HEK293 (cell line): Measurements from ENCODE around the gene PNLDC1.

Experiments used
- CTCF ChIA-PET: fragments of 350-600 bp; formaldehyde crosslinking; extraction: SDS; loops from one replicate; lab custom pipeline; 2021; ENCODE audit warnings: antibody characterized with exemption; lab: Yijun Ruan, JAX
- POLR2A ChIA-PET: fragments of 300-600 bp; formaldehyde crosslinking; extraction: SDS; loops from one replicate; lab custom pipeline; 2020; ENCODE audit warnings: antibody characterized with exemption, inconsistent platforms; lab: Yijun Ruan, JAX
- H3K27ac ChIP-seq: fragments of 200-500 bp; sonication (Bioruptor generic); 2 replicates; pipeline ENCODE4 v1.5.1; 2014; ENCODE audit warnings: low read depth, low read length, control low read depth, inconsistent platforms; ENCODE audit errors: extremely low read depth
- H3K36me3 ChIP-seq, 2 experiments: fragments of 200-500 bp in 1 of 2; sonication (Bioruptor generic) in 1 of 2; 1 replicate in 1 of 2; 2 replicates in 1 of 2; pipeline ENCODE4 v1.5.1; 2014 to 2017; ENCODE audit warnings: inconsistent platforms in 2 of 2, low read length in 2 of 2; ENCODE audit not compliant: control insufficient read depth in 2 of 2, insufficient read depth in 1 of 2
- H3K4me1 ChIP-seq: fragments of 200-500 bp; sonication (Bioruptor generic); 2 replicates; pipeline ENCODE4 v1.5.1; 2014; ENCODE audit warnings: mild to moderate bottlenecking, low read length, inconsistent platforms; ENCODE audit not compliant: control insufficient read depth, insufficient read depth
- H3K4me3 ChIP-seq: 2 replicates; pipeline ENCODE4 v1.5.1; 2011; ENCODE audit warnings: low read depth, mild to moderate bottlenecking, control low read depth, low read length, moderate library complexity
- H3K9me3 ChIP-seq: fragments of 200-500 bp; sonication (Bioruptor generic); 2 replicates; pipeline ENCODE4 v1.5.1; 2014; ENCODE audit warnings: low read depth, low read length, inconsistent platforms; ENCODE audit not compliant: control insufficient read depth, insufficient read depth
- ATF2 ChIP-seq: fragments of 450-650 bp; formaldehyde crosslinking; IDR thresholded peaks from 2 replicates; pipeline ENCODE4 v1.5.1; 2016; ENCODE audit warnings: missing biosample characterization, missing genetic modification characterization, low read depth
- GLIS2 ChIP-seq: fragments of 450-650 bp; formaldehyde crosslinking; IDR thresholded peaks from 2 replicates; pipeline ENCODE4 v1.5.1; 2016; ENCODE audit warnings: missing biosample characterization, missing genetic modification characterization
- PRDM4 ChIP-seq: fragments of 450-650 bp; formaldehyde crosslinking; IDR thresholded peaks from 2 replicates; pipeline ENCODE4 v1.5.1; 2017; ENCODE audit warnings: missing biosample characterization, missing genetic modification characterization
- SP7 ChIP-seq: fragments of 450-650 bp; formaldehyde crosslinking; IDR thresholded peaks from 2 replicates; pipeline ENCODE4 v1.5.1; 2016; ENCODE audit warnings: missing biosample characterization, missing genetic modification characterization
- TCF7L2 ChIP-seq: IDR thresholded peaks from 2 replicates; pipeline ENCODE4 v1.6.1; 2011; ENCODE audit warnings: low read depth, mild to moderate bottlenecking, inconsistent platforms, low read length, moderate library complexity, borderline replicate concordance
- YY2 ChIP-seq: fragments of 450-650 bp; formaldehyde crosslinking; IDR thresholded peaks from 2 replicates; pipeline ENCODE4 v1.5.1; 2016; ENCODE audit warnings: missing biosample characterization, missing genetic modification characterization
- ZBTB1 ChIP-seq: fragments of 450-650 bp; formaldehyde crosslinking; IDR thresholded peaks from 2 replicates; pipeline ENCODE4 v1.5.1; 2016; ENCODE audit warnings: missing biosample characterization, missing genetic modification characterization
- ZBTB21 ChIP-seq: fragments of 450-650 bp; formaldehyde crosslinking; IDR thresholded peaks from 2 replicates; pipeline ENCODE4 v1.5.1; 2017; ENCODE audit warnings: missing biosample characterization, missing genetic modification characterization
- ZFHX2 ChIP-seq: fragments of 450-650 bp; formaldehyde crosslinking; conservative IDR thresholded peaks from 2 replicates; pipeline ENCODE4 v1.5.1; 2016; ENCODE audit warnings: missing biosample characterization, missing genetic modification characterization
- ZFP3 ChIP-seq: fragments of 450-650 bp; formaldehyde crosslinking; IDR thresholded peaks from 2 replicates; pipeline ENCODE4 v1.5.1; 2016; ENCODE audit warnings: low read depth, missing biosample characterization, missing genetic modification characterization
- ZFP37 ChIP-seq: fragments of 450-650 bp; formaldehyde crosslinking; IDR thresholded peaks from 2 replicates; pipeline ENCODE4 v1.5.1; 2016; ENCODE audit warnings: missing biosample characterization, missing genetic modification characterization
- ZFP41 ChIP-seq: fragments of 450-650 bp; formaldehyde crosslinking; IDR thresholded peaks from 2 replicates; pipeline ENCODE4 v1.5.1; 2016; ENCODE audit warnings: missing biosample characterization, missing genetic modification characterization, borderline replicate concordance
- ZFP69B ChIP-seq: fragments of 450-650 bp; formaldehyde crosslinking; IDR thresholded peaks from 2 replicates; pipeline ENCODE4 v1.5.1; 2016; ENCODE audit warnings: missing biosample characterization, missing genetic modification characterization
- ZNF138 ChIP-seq: fragments of 450-650 bp; formaldehyde crosslinking; IDR thresholded peaks from 2 replicates; pipeline ENCODE4 v1.5.1; 2016; ENCODE audit warnings: missing biosample characterization, missing genetic modification characterization, borderline replicate concordance
- ZNF155 ChIP-seq: fragments of 450-650 bp; formaldehyde crosslinking; IDR thresholded peaks from 2 replicates; pipeline ENCODE4 v1.5.1; 2016; ENCODE audit warnings: missing biosample characterization, missing genetic modification characterization
- ZNF169 ChIP-seq: fragments of 450-650 bp; formaldehyde crosslinking; IDR thresholded peaks from 2 replicates; pipeline ENCODE4 v1.5.1; 2016; ENCODE audit warnings: missing biosample characterization, missing genetic modification characterization
- ZNF2 ChIP-seq: fragments of 450-650 bp; formaldehyde crosslinking; IDR thresholded peaks from 2 replicates; pipeline ENCODE4 v1.5.1; 2016; ENCODE audit warnings: missing biosample characterization, missing genetic modification characterization
- ZNF214 ChIP-seq: fragments of 450-650 bp; formaldehyde crosslinking; IDR thresholded peaks from 2 replicates; pipeline ENCODE4 v1.5.1; 2017; ENCODE audit warnings: missing biosample characterization, mild to moderate bottlenecking, missing genetic modification characterization, borderline replicate concordance
- ZNF223 ChIP-seq: fragments of 450-650 bp; formaldehyde crosslinking; IDR thresholded peaks from 2 replicates; pipeline ENCODE4 v1.5.1; 2016; ENCODE audit warnings: missing biosample characterization, missing genetic modification characterization
- ZNF24 ChIP-seq: fragments of 450-650 bp; formaldehyde crosslinking; IDR thresholded peaks from 2 replicates; pipeline ENCODE4 v1.5.1; 2016; ENCODE audit warnings: missing biosample characterization, missing genetic modification characterization
- ZNF292 ChIP-seq: fragments of 450-650 bp; formaldehyde crosslinking; IDR thresholded peaks from 2 replicates; pipeline ENCODE4 v1.5.1; 2016; ENCODE audit warnings: low read depth, missing biosample characterization, missing genetic modification characterization, borderline replicate concordance
- ZNF426 ChIP-seq: fragments of 450-650 bp; formaldehyde crosslinking; IDR thresholded peaks from 2 replicates; pipeline ENCODE4 v1.5.1; 2017; ENCODE audit warnings: missing biosample characterization, missing genetic modification characterization, mild to moderate bottlenecking, inconsistent platforms, moderate library complexity
- ZNF529 ChIP-seq: fragments of 450-650 bp; formaldehyde crosslinking; IDR thresholded peaks from 2 replicates; pipeline ENCODE4 v1.5.1; 2017; ENCODE audit warnings: missing genetic modification characterization, missing biosample characterization; ENCODE audit not compliant: insufficient replicate concordance
- ZNF530 ChIP-seq: fragments of 450-650 bp; formaldehyde crosslinking; IDR thresholded peaks from 2 replicates; pipeline ENCODE4 v1.5.1; 2016; ENCODE audit warnings: low read depth, missing biosample characterization, missing genetic modification characterization
- ZNF555 ChIP-seq: fragments of 450-650 bp; formaldehyde crosslinking; conservative IDR thresholded peaks from 2 replicates; pipeline ENCODE4 v1.5.1; 2017; ENCODE audit warnings: missing biosample characterization, mild to moderate bottlenecking, missing genetic modification characterization, inconsistent platforms
- ZNF558 ChIP-seq: fragments of 450-650 bp; formaldehyde crosslinking; IDR thresholded peaks from 2 replicates; pipeline ENCODE4 v1.5.1; 2016; ENCODE audit warnings: missing biosample characterization, missing genetic modification characterization
- ZNF677 ChIP-seq: fragments of 450-650 bp; IDR thresholded peaks from 2 replicates; pipeline ENCODE4 v1.5.0; 2018; ENCODE audit warnings: missing biosample characterization, mild to moderate bottlenecking, missing genetic modification characterization, moderate library complexity
- ZNF747 ChIP-seq: fragments of 450-650 bp; formaldehyde crosslinking; IDR thresholded peaks from 2 replicates; pipeline ENCODE4 v1.5.1; 2016; ENCODE audit warnings: missing biosample characterization, missing genetic modification characterization
- ZNF837 ChIP-seq: fragments of 450-650 bp; formaldehyde crosslinking; IDR thresholded peaks from 2 replicates; pipeline ENCODE4 v1.5.1; 2016; ENCODE audit warnings: missing biosample characterization, missing genetic modification characterization
- ZSCAN16 ChIP-seq: fragments of 450-650 bp; formaldehyde crosslinking; IDR thresholded peaks from 2 replicates; pipeline ENCODE4 v1.5.1; 2016; ENCODE audit warnings: missing biosample characterization, missing genetic modification characterization
- ZSCAN30 ChIP-seq: fragments of 450-650 bp; IDR thresholded peaks from 2 replicates; pipeline ENCODE4 v1.5.1; 2018; ENCODE audit warnings: missing biosample characterization, mild to moderate bottlenecking, missing genetic modification characterization, moderate library complexity
- TF ChIP-seq, protein P1 (sequence below): fragments of 450-650 bp; formaldehyde crosslinking; IDR thresholded peaks from 2 replicates; pipeline ENCODE4 v1.5.1; 2016; ENCODE audit warnings: missing biosample characterization, missing genetic modification characterization, borderline replicate concordance

Gene PNLDC1

DNA sequence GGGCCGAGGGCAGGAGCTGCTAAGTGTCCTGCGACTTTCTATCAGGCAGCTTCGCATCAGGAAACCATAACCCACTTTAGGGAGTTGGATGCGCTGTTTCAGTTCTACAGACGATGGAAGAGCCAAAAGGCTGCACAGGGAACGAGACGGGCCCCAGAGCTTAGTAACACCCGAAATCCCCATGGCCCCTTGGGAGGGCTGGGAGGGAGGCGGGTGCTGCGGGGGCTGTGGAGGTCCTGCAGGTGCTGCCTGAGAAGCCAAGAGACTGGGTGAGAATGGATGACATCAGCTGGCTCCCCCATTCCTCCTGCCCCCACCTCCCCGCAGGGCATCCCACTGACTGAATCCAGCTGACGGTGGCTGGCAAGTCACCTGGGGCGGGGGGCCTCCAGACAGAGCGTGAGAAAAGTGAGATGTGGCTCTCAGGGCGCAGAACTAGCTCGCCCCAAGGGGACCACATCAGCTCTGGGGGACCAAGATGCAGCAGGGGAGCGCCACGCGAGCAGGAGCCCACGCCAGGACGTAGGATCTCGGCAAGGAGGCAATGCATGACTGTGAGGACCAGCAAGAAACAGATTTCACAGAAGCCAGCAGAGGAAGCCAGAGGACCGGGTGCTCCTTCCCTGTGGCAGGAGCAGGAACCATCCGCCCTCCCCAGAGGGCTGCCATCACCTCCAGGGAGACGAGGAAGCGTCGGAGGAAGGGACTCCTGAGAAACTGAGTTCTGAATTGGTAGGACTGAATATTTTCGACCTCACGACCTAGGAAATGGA is 36.8 kb downstream of the PNLDC1 start:
- POLR2A ChIA-PET = no interaction called here
- CTCF ChIA-PET = interaction anchor here (0.9 to 1.4 kb wide), 3 partner anchors 27 to 265 kb away, joined by 3 read pairs; no protein-coding TSS in a partner anchor
- no peaks in the 10 kb centered on the region for H3K4me1 ChIP-seq
- H3K4me3 ChIP-seq = no peak overlapping the region
- H3K27ac ChIP-seq = no peak overlapping the region
- H3K36me3 ChIP-seq = no peaks in the 10 kb centered on the region
- TF ChIP-seq ZNF677 (no peak), ZNF837 (tag by site-specific recombination) (no peak), ZFP37 (tag by site-specific recombination) (no peak), ZNF155 (no peak), TCF7L2 (no peak), ZSCAN30 (tag by site-specific recombination) (no peak), ZNF292 (tag by site-specific recombination) (no peak), ATF2 (tag by site-specific recombination) (no peak), ZNF529 (no peak), ZBTB1 (tag by site-specific recombination) (no peak), ZNF2 (no peak), ZNF214 (no peak), ZNF223 (tag by site-specific recombination) (no peak), ZFP41 (no peak), SP7 (no peak), ZNF24 (no peak), ZSCAN16 (tag by site-specific recombination) (no peak), ZFP3 (tag by site-specific recombination) (no peak), GLIS2 (no peak)
- TF ChIP-seq, protein P1, sequence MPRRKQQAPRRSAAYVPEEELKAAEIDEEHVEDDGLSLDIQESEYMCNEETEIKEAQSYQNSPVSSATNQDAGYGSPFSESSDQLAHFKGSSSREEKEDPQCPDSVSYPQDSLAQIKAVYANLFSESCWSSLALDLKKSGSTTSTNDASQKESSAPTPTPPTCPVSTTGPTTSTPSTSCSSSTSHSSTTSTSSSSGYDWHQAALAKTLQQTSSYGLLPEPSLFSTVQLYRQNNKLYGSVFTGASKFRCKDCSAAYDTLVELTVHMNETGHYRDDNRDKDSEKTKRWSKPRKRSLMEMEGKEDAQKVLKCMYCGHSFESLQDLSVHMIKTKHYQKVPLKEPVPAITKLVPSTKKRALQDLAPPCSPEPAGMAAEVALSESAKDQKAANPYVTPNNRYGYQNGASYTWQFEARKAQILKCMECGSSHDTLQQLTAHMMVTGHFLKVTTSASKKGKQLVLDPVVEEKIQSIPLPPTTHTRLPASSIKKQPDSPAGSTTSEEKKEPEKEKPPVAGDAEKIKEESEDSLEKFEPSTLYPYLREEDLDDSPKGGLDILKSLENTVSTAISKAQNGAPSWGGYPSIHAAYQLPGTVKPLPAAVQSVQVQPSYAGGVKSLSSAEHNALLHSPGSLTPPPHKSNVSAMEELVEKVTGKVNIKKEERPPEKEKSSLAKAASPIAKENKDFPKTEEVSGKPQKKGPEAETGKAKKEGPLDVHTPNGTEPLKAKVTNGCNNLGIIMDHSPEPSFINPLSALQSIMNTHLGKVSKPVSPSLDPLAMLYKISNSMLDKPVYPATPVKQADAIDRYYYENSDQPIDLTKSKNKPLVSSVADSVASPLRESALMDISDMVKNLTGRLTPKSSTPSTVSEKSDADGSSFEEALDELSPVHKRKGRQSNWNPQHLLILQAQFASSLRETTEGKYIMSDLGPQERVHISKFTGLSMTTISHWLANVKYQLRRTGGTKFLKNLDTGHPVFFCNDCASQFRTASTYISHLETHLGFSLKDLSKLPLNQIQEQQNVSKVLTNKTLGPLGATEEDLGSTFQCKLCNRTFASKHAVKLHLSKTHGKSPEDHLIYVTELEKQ (tag by site-specific recombination) = no peak
- no peaks in the 10 kb centered on the region for H3K9me3 ChIP-seq

DNA sequence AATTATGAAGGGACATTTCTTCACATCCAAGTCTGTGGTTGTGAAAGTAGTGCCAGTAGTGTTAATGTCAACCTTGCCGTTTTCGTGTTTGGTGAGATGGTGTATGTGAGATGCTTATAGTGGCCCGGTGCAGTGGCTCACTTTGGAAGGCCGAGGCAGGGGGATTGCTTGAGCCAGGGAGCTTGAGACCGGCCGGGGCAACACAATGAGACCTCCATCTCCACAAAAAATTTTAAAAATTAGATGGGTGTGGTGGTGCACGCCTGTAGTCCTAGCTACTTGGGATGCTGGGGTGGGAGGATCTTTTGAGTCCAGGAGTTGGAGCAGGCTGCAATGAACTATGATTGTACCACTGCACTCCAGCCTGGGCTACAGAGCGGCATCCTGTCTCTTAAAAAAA is 37.4 kb downstream of the PNLDC1 start:
- ChIA-PET CTCF (interaction anchor here (0.9 kb wide), 1 partner anchor 26 kb away, joined by 3 read pairs; no protein-coding TSS in a partner anchor), POLR2A (no interaction called here)
- Histone ChIP-seq H3K4me3 (no peak overlapping the region), H3K9me3 (no peaks in the 10 kb centered on the region), H3K27ac (no peak overlapping the region), H3K4me1 (no peaks in the 10 kb centered on the region), H3K36me3 (no peaks in the 10 kb centered on the region)
- TF ChIP-seq ZNF169 (no peak), ZNF138 (tag by site-specific recombination) (no peak), ZNF558 (tag by site-specific recombination) (no peak), ZNF747 (tag by site-specific recombination) (no peak), ZNF426 (tag by site-specific recombination) (no peak), ZNF530 (tag by site-specific recombination) (no peak), PRDM4 (tag by site-specific recombination) (no peak), ZFHX2 (tag by site-specific recombination) (no peak), ZFP69B (tag by site-specific recombination) (no peak), ZBTB21 (tag by site-specific recombination) (no peak), ZNF555 (no peak), YY2 (tag by site-specific recombination) (no peak)
